ENCODE data around the gene CCL4L2.
A peak's percentile ranks its signal among the peaks of the same experiment; 100 is the strongest.
"Not testable (repeated sequence)": the region's sequence is repeated elsewhere in the genome, so short reads cannot be mapped to it uniquely, and the experiment has no call there.

Gene CCL4L2

DNA sequence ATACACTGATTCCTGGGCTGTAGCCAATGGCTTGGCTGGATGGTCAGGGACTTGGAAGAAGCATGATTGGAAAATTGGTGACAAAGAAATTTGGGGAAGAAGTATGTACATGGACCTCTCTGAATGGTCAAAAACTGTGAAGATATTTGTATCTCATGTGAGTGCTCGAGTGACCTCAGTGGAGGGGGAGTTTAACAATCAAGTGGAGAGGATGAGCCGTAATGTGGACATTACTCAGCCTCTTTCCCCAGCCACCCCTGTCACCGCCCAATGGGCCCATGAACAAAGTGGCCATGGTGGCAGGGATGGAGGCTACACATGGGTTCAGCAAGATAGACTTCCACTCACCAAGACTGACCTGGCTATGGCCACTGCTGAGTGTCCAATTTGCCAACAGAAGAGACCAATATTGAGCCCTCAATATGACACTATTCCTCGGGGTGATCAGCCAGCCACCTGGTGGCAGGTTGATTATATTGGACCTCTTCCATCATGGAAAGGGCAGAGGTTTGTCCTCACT lies 10.8 kb downstream of the CCL4L2 start:
- DNase-seq = not testable (repeated sequence)

DNA sequence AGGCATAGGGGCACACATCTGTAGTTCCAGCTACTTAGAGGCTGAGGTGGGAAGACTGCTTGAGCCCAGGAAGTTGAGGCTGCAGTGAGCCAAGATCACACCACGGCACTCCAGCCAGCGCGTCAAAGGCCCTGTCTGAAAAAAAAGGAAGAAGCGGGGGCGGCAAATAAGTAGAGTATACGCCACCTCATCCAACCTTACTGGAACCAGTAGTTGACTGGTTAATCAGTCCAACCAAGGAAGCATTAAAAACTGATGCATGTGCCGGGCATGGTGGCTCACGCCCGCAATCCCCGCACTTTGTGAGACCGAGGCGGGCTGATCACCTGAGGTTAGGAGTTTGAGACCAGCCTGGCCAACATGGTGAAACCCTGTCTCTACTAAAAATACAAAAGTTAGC lies 12.1 kb downstream of the CCL4L2 start:
- DNase-seq = not testable (repeated sequence)

DNA sequence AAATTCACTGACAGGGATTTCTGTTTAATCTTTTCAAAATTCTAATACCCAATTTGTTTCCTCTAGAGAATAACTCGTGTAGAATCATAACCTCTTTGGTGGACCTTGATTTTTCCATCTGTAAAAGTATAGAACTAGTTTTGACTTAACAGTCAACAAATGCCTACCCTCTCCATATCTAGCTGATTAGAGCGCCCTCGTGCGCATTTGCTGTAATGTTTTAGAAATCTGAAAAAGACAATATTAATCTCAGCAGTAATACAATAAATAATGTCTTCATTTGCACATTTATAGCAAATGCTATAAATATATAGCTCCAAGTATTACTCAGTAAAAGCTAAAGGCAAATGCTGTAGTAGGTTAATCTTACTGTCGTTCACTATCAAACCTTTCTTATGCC lies 18.8 kb downstream of the CCL4L2 start:
- peak; percentile 35 for DNase-seq

DNA sequence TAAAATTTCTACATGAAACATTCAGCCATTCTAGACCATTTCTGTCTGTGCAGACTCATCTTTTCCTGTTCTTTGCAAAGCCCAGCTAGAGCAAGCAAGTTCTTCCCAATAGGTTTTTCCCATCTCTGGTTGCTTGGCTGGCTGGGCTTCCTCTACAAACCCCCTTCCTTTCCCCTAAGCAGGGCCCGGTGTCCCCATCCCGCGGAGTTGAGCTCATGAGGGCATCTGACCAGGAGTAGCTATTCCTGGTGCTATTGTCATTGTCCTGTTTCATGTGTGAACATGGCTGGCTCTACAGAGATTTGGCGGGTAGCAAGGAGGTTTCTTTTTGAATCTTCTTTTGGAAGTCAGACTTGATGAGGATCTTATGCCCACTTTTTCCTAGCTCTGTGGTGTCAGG lies 31.2 kb downstream of the CCL4L2 start:
- not testable (repeated sequence) for DNase-seq

All from stimulated activated CD4-positive, alpha-beta T cell treated with anti-CD3 and anti-CD28 coated beads, Interleukin-15, amount 100 ng/mL, for 24 hours (primary cell).